GM21515 (cell line): Measurements from ENCODE around the gene PHF21B.
"Not testable (repeated sequence)": the region's sequence is repeated elsewhere in the genome, so short reads cannot be mapped to it uniquely, and the experiment has no call there.

Experiments used
- ATAC-seq: cut with Tn5 transposase; IDR thresholded peaks from one replicate; pipeline ENCODE4 v1.9.1; 2021; ENCODE audit not compliant: unreplicated experiment

PHF21B gene

GRCh38 chr22:44921766-44922165 lies 88.0 kb downstream of the PHF21B start:
- ATAC-seq: not testable (repeated sequence)

GRCh38 chr22:44920183-44920582 lies 89.6 kb downstream of the PHF21B start:
- no peak for ATAC-seq

- ATAC-seq: no peak
Measured at GRCh38 chr22:44919691-44920090, 90.1 kb downstream of the PHF21B start.

- ATAC-seq: no peak
Measured at GRCh38 chr22:44918925-44919392, 90.8 kb downstream of the PHF21B start.

GRCh38 chr22:44918166-44918924 lies 91.5 kb downstream of the PHF21B start:
- ATAC-seq: no peak

- no peak for ATAC-seq
Measured at GRCh38 chr22:44917372-44918165, 92.2 kb downstream of the PHF21B start.

GRCh38 chr22:44916281-44917231 lies 93.2 kb downstream of the PHF21B start:
- no peak for ATAC-seq

GRCh38 chr22:44915441-44915840 lies 94.4 kb downstream of the PHF21B start:
- ATAC-seq: no peak

- no peak for ATAC-seq
Measured at GRCh38 chr22:44914026-44914721, 95.6 kb downstream of the PHF21B start.

GRCh38 chr22:44913198-44913983 lies 96.4 kb downstream of the PHF21B start:
- ATAC-seq: no peak

GRCh38 chr22:44909241-44909640 lies 100.6 kb downstream of the PHF21B start:
- no peak for ATAC-seq

- ATAC-seq: no peak
Measured at GRCh38 chr22:44907765-44908737, 101.8 kb downstream of the PHF21B start.

- no peak for ATAC-seq
Measured at GRCh38 chr22:44906999-44907644, 102.7 kb downstream of the PHF21B start.

GRCh38 chr22:44906248-44906936 lies 103.4 kb downstream of the PHF21B start:
- no peak for ATAC-seq

GRCh38 chr22:44904492-44905152 lies 105.2 kb downstream of the PHF21B start:
- not testable (repeated sequence) for ATAC-seq

GRCh38 chr22:44903164-44903563 lies 106.6 kb downstream of the PHF21B start:
- ATAC-seq: not testable (repeated sequence)

- no peak for ATAC-seq
Measured at GRCh38 chr22:44901301-44901700, 108.5 kb downstream of the PHF21B start.
